GM10248 (cell line): ENCODE data around the gene ALPK3.

ENCODE experiments used
- CTCF ChIA-PET: fragments of 300-600 bp; sonication (Branson Sonifier 250); formaldehyde crosslinking; extraction: SDS; loops from one replicate; lab custom pipeline; 2021; ENCODE audit warnings: antibody characterized with exemption; lab: Yijun Ruan, JAX
- POLR2A ChIA-PET: fragments of 350-650 bp; sonication (Branson Sonifier 250); formaldehyde crosslinking; extraction: SDS; loops from one replicate; lab custom pipeline; 2020; ENCODE audit warnings: antibody characterized with exemption; lab: Yijun Ruan, JAX
- DNase-seq: peaks from one replicate; pipeline ENCODE4 v3.0.0; 2012; ENCODE audit errors: extremely low spot score
- TF ChIP-seq, protein P1 (sequence below): IDR thresholded peaks from 2 replicates; pipeline ENCODE4 v1.5.1; 2012; ENCODE audit warnings: mild to moderate bottlenecking, low read depth; ENCODE audit errors: extremely low read depth, missing control alignments, control extremely low read depth

Gene ALPK3

DNA sequence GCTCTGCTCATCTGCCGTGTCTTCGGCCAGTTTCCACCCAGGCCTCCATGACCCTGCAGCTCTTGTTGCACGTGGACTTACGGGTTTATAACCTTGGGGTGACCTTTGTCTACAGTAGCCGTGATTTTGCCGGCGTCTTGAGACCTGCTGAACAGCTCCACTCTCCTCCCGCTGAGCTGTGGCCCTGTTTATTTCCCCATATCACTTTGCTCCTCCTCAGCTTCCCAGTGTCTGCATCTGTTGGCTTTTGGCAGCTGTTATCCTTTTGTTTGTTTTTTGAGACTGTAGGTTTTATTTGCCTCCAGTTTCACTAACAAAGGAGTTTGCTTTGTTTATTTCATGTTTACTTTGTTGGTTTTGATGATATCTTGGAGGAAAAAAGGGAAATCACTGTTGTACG is 38.0 kb downstream of the ALPK3 start:
- TF ChIP-seq, protein P1, sequence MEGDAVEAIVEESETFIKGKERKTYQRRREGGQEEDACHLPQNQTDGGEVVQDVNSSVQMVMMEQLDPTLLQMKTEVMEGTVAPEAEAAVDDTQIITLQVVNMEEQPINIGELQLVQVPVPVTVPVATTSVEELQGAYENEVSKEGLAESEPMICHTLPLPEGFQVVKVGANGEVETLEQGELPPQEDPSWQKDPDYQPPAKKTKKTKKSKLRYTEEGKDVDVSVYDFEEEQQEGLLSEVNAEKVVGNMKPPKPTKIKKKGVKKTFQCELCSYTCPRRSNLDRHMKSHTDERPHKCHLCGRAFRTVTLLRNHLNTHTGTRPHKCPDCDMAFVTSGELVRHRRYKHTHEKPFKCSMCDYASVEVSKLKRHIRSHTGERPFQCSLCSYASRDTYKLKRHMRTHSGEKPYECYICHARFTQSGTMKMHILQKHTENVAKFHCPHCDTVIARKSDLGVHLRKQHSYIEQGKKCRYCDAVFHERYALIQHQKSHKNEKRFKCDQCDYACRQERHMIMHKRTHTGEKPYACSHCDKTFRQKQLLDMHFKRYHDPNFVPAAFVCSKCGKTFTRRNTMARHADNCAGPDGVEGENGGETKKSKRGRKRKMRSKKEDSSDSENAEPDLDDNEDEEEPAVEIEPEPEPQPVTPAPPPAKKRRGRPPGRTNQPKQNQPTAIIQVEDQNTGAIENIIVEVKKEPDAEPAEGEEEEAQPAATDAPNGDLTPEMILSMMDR = no peak
- CTCF ChIA-PET = interaction anchor here (0.9 to 2.7 kb wide), 4 partner anchors 10 to 284 kb away, joined by 3 to 8 read pairs (median 5); no protein-coding TSS in a partner anchor
- POLR2A ChIA-PET = no interaction called here
- no peak for DNase-seq

DNA sequence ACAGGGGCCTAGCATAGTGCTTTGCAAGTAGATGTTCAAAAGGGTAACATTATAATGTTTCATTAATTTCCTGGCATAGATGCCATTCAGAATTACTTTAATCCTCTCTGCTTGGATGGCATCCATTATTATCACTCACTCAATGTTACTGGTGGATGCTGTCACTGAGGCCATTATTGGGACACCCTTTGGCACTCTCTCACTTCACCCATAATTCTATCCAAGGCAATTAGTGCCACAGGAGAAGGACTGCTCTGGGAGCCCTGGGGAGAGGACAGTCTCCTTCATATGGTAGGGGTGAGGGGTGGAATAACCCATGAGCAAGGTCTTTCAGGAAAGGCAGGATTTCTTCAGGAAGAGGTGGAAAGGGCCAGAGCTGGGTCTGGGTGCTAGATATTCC is 38.6 kb downstream of the ALPK3 start:
- CTCF ChIA-PET = interaction anchor here (2.7 kb wide), 1 partner anchor 10 kb away, joined by 8 read pairs; no protein-coding TSS in a partner anchor
- DNase-seq = no peak
- TF ChIP-seq, protein P1 = no peak
- POLR2A ChIA-PET = no interaction called here

DNA sequence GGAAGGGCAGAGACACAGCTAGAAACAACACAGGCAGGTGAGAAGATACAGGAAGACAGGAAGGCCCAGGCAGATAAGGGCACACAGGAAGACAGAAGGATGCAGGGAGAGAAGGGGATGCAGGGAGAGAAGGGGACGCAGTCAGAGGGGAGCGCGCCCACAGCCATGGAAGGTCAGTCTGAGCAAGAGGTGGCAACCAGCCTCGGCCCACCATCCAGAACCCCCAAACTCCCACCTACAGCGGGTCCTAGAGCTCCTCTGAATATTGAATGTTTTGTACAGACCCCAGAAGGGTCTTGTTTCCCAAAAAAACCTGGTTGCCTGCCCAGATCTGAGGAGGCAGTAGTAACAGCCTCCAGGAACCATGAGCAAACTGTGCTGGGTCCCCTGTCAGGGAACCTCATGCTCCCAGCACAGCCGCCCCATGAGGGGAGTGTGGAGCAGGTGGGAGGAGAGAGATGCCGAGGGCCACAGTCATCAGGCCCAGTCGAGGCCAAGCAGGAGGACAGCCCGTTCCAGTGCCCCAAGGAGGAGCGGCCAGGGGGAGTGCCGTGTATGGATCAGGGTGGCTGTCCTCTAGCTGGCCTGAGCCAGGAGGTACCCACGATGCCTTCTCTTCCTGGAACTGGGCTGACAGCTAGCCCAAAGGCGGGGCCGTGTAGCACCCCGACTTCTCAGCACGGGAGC is 39.7 kb downstream of the ALPK3 start:
- ChIA-PET POLR2A (no interaction called here), CTCF (no interaction called here)
- no peak for DNase-seq
- TF ChIP-seq, protein P1 = no peak

DNA sequence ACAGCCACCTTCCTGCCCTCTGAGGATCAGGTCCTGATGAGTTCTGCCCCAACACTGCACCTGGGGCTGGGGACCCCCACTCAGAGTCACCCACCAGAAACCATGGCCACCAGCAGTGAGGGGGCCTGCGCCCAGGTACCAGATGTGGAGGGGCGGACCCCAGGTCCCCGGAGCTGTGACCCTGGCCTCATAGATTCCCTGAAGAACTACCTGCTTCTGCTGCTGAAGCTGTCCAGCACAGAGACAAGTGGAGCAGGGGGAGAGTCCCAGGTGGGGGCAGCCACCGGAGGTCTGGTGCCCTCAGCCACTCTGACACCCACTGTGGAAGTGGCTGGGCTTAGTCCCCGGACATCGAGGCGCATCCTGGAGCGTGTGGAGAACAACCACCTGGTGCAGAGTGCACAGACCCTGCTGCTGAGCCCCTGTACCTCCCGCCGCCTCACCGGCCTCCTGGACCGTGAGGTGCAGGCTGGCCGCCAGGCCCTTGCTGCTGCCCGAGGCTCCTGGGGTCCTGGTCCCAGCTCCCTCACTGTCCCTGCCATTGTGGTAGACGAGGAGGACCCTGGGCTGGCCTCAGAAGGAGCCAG is 40.4 kb downstream of the ALPK3 start:
- ChIA-PET CTCF (no interaction called here), POLR2A (no interaction called here)
- DNase-seq = no peak
- TF ChIP-seq, protein P1 = no peak

DNA sequence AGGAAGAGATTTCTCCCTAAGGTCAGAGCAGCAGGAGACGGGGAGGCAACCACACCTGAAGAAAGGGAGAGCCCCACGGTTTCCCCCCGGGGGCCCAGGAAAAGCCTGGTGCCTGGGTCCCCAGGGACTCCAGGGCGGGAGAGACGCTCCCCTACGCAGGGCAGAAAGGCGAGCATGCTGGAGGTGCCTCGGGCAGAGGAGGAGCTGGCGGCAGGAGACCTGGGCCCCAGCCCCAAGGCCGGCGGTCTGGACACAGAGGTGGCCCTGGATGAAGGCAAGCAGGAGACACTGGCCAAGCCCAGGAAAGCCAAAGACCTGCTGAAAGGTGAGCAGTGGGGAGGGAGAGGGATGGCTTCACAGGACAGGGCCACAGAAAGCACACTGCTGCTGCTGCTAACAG is 41.1 kb downstream of the ALPK3 start:
- POLR2A ChIA-PET = no interaction called here
- CTCF ChIA-PET = no interaction called here
- TF ChIP-seq, protein P1 = no peak
- no peak for DNase-seq

DNA sequence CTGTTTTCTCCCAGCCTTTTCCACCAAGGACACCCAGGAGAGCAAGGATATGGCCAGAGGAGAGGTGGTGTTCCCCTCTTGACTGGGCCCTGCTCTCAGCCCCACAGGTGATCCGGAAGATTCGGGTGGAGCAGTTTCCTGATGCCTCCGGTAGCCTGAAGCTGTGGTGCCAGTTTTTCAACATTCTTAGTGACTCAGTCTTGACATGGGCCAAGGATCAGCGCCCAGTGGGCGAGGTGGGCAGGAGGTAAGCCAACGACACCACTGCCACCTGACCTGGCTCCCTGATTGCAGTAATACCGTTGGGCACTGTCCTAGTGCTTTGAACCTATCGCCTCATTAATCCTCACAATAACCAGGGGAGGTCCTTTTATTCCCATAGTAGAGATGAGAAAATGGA is 42.0 kb downstream of the ALPK3 start:
- TF ChIP-seq, protein P1 = no peak
- DNase-seq = no peak
- ChIA-PET POLR2A (no interaction called here), CTCF (interaction anchor here (1.0 kb wide), 1 partner anchor 69 kb away, joined by 3 read pairs; no protein-coding TSS in a partner anchor)
